Esophagus squamous epithelium (tissue), 5 donors: ENCODE data around the gene DMRT1. TPM values are rescaled to one million over a fixed set of nuclear protein-coding genes. Genes with fewer than 3 reads are reported as not detected.

Experiments used
- DNase-seq: peaks from one replicate; lab custom pipeline; 2025; lab: John Stamatoyannopoulos, UW
- H3K27ac ChIP-seq, 4 donors: fragments of 200-600 bp; sonication (generic); one replicate each; pipeline ENCODE4 v1.5.1; 2016 to 2019; ENCODE audit warnings: mild to moderate bottlenecking in 1 of 4
- H3K27me3 ChIP-seq, 4 donors: fragments of 200-600 bp; sonication (generic); 1 replicate in 3 of 4; 2 replicates in 1 of 4; pipeline versions ENCODE4 v1.5.1 to v1.6.0; 2017 to 2021; ENCODE audit warnings: antibody characterized with exemption in 1 of 4
- H3K36me3 ChIP-seq, 3 donors: fragments of 200-600 bp; sonication (generic); one replicate each; pipeline ENCODE4 v1.5.1; 2016 to 2019
- H3K4me1 ChIP-seq, 3 donors: fragments of 200-600 bp; sonication (generic); one replicate each; pipeline ENCODE4 v1.5.1; 2017 to 2019
- H3K4me3 ChIP-seq, 4 donors: fragments of 200-600 bp; sonication (generic); 1 replicate in 3 of 4; 2 replicates in 1 of 4; pipeline ENCODE4 v1.5.1; 2016 to 2019; ENCODE audit warnings: mild to moderate bottlenecking in 2 of 4, moderate library complexity in 1 of 4
- H3K9me3 ChIP-seq, 3 donors: fragments of 200-600 bp; sonication (generic); one replicate each; pipeline ENCODE4 v1.5.1; 2016 to 2019
- POLR2A ChIP-seq, 4 donors: fragments of 450-650 bp; IDR thresholded peaks; one replicate each; pipeline ENCODE4 v1.6.1; 2017; ENCODE audit warnings: antibody characterized with exemption in 4 of 4, mild to moderate bottlenecking in 4 of 4, moderate library complexity in 3 of 4
- WGBS, 2 donors: methylation state at CpG; one replicate each; pipeline ENCODE4 v1.1.5; 2018; 5-methylcytosine and 5-hydroxymethylcytosine counted together
- intact Hi-C: fragments of 100-400 bp; cut with DNase I; formaldehyde crosslinking; loops from one replicate; pipeline ENCODE4 v1.15.0; 2022
- total RNA-seq, 4 donors: library from RNA; depleted of rRNA; stranded (reverse); fragments of >200 nt; gene quantifications; one replicate each; pipeline ENCODE4 v1.1.0, GENCODE V29; 2016
- TF ChIP-seq, protein P1 (sequence below), 6 experiments: fragments of 450-650 bp in 4 of 6; fragments of 200-600 bp in 2 of 6; sonication (generic) in 2 of 6; IDR thresholded peaks; one replicate each; pipeline ENCODE4 v1.5.1; 2016 to 2019; ENCODE audit warnings: antibody characterized with exemption in 6 of 6, mild to moderate bottlenecking in 4 of 6, moderate library complexity in 4 of 6
- donor health status: DM: yes; HTN: yes; CAD: no.

DMRT1 gene
- total RNA-seq, 4 donors from 2014 or later: not detected

DNA sequence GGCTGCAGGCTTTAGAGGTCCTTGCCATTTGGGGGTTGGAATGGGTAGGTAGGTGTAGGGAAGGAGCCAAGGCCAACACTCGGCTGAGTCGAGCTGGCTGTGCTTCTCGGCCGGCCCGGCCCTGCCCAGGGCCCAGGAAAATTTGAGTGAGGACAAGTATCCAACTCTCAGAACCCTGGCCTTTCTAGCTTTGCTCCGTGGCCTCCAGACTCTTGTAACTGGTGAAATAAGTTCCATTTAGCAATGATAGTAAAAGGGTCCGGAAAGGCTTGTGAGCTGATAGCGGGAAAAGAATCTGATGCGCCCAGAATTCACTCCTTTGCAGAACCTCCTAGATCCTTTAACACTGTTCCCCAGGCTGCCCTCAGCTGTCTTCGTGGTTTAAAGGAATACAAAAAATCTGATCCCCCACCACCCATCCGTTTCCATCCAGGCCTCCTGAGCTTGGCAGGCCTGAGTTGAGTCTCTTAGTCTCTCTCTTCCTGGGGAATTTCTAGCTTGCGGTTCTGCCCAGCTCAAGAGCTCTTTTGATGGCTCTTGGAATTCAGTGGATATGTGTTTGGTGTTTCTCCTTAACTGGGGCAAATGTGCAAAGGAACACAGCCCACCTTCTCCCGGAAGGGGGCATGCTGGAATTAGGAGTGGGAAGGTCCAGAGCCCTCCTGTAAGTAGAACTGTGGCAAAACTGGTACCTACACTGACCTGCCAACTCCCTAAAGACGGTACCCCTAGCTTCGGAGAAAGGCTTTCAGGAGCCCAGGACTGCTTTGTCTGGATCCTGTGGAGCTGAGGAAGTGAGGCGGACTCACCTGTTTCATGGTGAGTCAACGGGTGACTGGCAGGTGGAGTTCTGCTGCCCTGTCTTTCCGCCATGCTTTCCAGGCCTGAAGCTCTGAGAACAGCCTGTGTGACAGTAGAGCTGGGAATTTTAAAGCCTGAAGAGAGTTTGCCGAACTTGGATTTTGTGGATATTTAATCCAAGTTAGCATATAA is 136.6 kb downstream of the DMRT1 start:
- no peaks in the 10 kb centered on the region for H3K36me3 ChIP-seq
- peaks cover 14 to 31% (median 16%) of the 10 kb centered on the region in 3 donors for H3K4me1 ChIP-seq
- peak overlapping the region in 2 of 4 donors; percentile 43 to 49 for H3K4me3 ChIP-seq
- WGBS, 2 donors: 46 to 58% methylated on average over 15 to 18 of the region's 19 CpGs
- TF ChIP-seq, protein P1, sequence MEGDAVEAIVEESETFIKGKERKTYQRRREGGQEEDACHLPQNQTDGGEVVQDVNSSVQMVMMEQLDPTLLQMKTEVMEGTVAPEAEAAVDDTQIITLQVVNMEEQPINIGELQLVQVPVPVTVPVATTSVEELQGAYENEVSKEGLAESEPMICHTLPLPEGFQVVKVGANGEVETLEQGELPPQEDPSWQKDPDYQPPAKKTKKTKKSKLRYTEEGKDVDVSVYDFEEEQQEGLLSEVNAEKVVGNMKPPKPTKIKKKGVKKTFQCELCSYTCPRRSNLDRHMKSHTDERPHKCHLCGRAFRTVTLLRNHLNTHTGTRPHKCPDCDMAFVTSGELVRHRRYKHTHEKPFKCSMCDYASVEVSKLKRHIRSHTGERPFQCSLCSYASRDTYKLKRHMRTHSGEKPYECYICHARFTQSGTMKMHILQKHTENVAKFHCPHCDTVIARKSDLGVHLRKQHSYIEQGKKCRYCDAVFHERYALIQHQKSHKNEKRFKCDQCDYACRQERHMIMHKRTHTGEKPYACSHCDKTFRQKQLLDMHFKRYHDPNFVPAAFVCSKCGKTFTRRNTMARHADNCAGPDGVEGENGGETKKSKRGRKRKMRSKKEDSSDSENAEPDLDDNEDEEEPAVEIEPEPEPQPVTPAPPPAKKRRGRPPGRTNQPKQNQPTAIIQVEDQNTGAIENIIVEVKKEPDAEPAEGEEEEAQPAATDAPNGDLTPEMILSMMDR (IDR thresholded peaks at IDR 0.05): no peak
- TF ChIP-seq POLR2A (IDR thresholded peaks at IDR 0.05): no peak
- no peak for DNase-seq
- H3K27me3 ChIP-seq: peaks cover 6 to 100% (median 20%) of the 10 kb centered on the region in 4 donors
- H3K9me3 ChIP-seq: no peaks in the 10 kb centered on the region
- intact Hi-C loops: no loop called here
- H3K27ac ChIP-seq: peak overlapping the region in 1 of 4 donors; percentile 38

GRCh38 chr9:979983-980382 is 138.5 kb downstream of the DMRT1 start:
- intact Hi-C loops: no loop called here
- no peak for DNase-seq
- TF ChIP-seq, protein P1 (IDR thresholded peaks at IDR 0.05): no peak
- TF ChIP-seq POLR2A (IDR thresholded peaks at IDR 0.05): no peak
- 29 to 35% methylated on average over 2 of the region's 2 CpGs for WGBS, 2 donors
- Histone ChIP-seq H3K36me3 (no peaks in the 10 kb centered on the region), H3K27me3 (peaks cover 3 to 97% (median 13%) of the 10 kb centered on the region in 4 donors), H3K4me3 (no peak overlapping the region), H3K9me3 (no peaks in the 10 kb centered on the region), H3K27ac (no peak overlapping the region), H3K4me1 (peaks cover 14 to 29% (median 16%) of the 10 kb centered on the region in 3 donors)

GRCh38 chr9:980640-981039 is 139.1 kb downstream of the DMRT1 start:
- DNase-seq: no peak
- no peaks in the 10 kb centered on the region for H3K9me3 ChIP-seq
- 16 to 65% methylated on average over 4 of the region's 4 CpGs for WGBS, 2 donors
- H3K27me3 ChIP-seq: peaks cover 0 to 94% (median 8%) of the 10 kb centered on the region in 4 donors
- no peak overlapping the region for H3K4me3 ChIP-seq
- H3K27ac ChIP-seq: no peak overlapping the region
- H3K4me1 ChIP-seq: peaks cover 13 to 27% (median 16%) of the 10 kb centered on the region in 3 donors
- intact Hi-C loops: no loop called here
- TF ChIP-seq POLR2A (IDR thresholded peaks at IDR 0.05): no peak
- H3K36me3 ChIP-seq: no peaks in the 10 kb centered on the region

GRCh38 chr9:981491-981898 is 140.0 kb downstream of the DMRT1 start:
- Histone ChIP-seq H3K4me3 (no peak overlapping the region), H3K4me1 (peaks cover 5 to 19% (median 11%) of the 10 kb centered on the region in 3 donors), H3K36me3 (no peaks in the 10 kb centered on the region), H3K27me3 (peaks cover 0 to 94% (median 9%) of the 10 kb centered on the region in 4 donors), H3K9me3 (no peaks in the 10 kb centered on the region), H3K27ac (no peak overlapping the region)
- intact Hi-C loops: no loop called here
- no peak for DNase-seq
- 46 to 73% methylated on average over 6 to 12 of the region's 16 CpGs for WGBS, 2 donors
- TF ChIP-seq POLR2A (IDR thresholded peaks at IDR 0.05): no peak
- TF ChIP-seq, protein P1 (IDR thresholded peaks at IDR 0.05): no peak

GRCh38 chr9:982394-983230 is 141.1 kb downstream of the DMRT1 start:
- Histone ChIP-seq H3K9me3 (no peaks in the 10 kb centered on the region), H3K27ac (no peak overlapping the region), H3K27me3 (peaks cover 0 to 92% (median 7%) of the 10 kb centered on the region in 4 donors), H3K4me1 (peaks cover 0 to 7% (median 2%) of the 10 kb centered on the region in 3 donors), H3K4me3 (no peak overlapping the region), H3K36me3 (no peaks in the 10 kb centered on the region)
- no peak for DNase-seq
- TF ChIP-seq POLR2A (IDR thresholded peaks at IDR 0.05): no peak
- TF ChIP-seq, protein P1 (IDR thresholded peaks at IDR 0.05): no peak
- intact Hi-C loops: no loop called here
- WGBS, 2 donors: 31 to 38% methylated on average over 12 to 15 of the region's 15 CpGs
